Caco-2 (cell line): Measurements from ENCODE around the gene INPP4A. TPM values are rescaled to one million over a fixed set of nuclear protein-coding genes. Genes with fewer than 3 reads are reported as not detected.

Experiments used
- BruUV-seq: library from RNA; stranded (reverse); fragments of 400-500 nt; replicated peaks from 2 replicates; lab custom pipeline; 2021; lab: Mats Ljungman, UMichigan
- CTCF ChIA-PET: fragments of 300-600 bp; sonication (Branson Sonifier 250); formaldehyde crosslinking; loops from one replicate; lab custom pipeline; 2022; ENCODE audit warnings: antibody characterized with exemption; lab: Charles Lee
- POLR2A ChIA-PET: fragments of 300-600 bp; sonication (Branson Sonifier 250); formaldehyde crosslinking; loops from one replicate; lab custom pipeline; 2022; ENCODE audit warnings: antibody characterized with exemption; lab: Charles Lee
- DNase-seq, 2 experiments: peaks; one replicate each; pipeline versions ENCODE4 v3.0.0 to v3.0.0-alpha.2; 2020 to 2022
- H3K27me3 ChIP-seq: replicated peaks from 2 replicates; pipeline ENCODE4 v1.6.0; 2011; ENCODE audit warnings: low read length; ENCODE audit not compliant: control insufficient read depth, insufficient read depth
- H3K36me3 ChIP-seq: 2 replicates; pipeline ENCODE4 v1.5.1; 2011; ENCODE audit warnings: low read length; ENCODE audit not compliant: control insufficient read depth, insufficient read depth
- H3K4me1 ChIP-seq: fragments of 250-450 bp; sonication (Bioruptor Pico); 2 replicates; pipeline ENCODE4 v1.5.1; 2020; ENCODE audit warnings: mild to moderate bottlenecking
- H3K4me3 ChIP-seq: 2 replicates; pipeline ENCODE4 v1.5.1; 2011; ENCODE audit warnings: low read depth, mild to moderate bottlenecking, control low read depth, low read length
- H3K9me3 ChIP-seq: fragments of 250-450 bp; sonication (Bioruptor Pico); 2 replicates; pipeline ENCODE4 v1.5.1; 2020; ENCODE audit warnings: mild to moderate bottlenecking, moderate library complexity
- H3K27ac Mint-ChIP-seq: one replicate; pipeline ENCODE4 v1.8.0; 2022; ENCODE audit warnings: mixed read lengths; ENCODE audit not compliant: unreplicated experiment
- H3K27me3 Mint-ChIP-seq: one replicate; pipeline ENCODE4 v1.8.0; 2022; ENCODE audit warnings: mixed read lengths; ENCODE audit not compliant: insufficient read depth, unreplicated experiment
- H3K36me3 Mint-ChIP-seq: one replicate; pipeline ENCODE4 v1.8.0; 2022; ENCODE audit warnings: mild to moderate bottlenecking, mixed read lengths; ENCODE audit not compliant: insufficient read depth, unreplicated experiment
- H3K4me1 Mint-ChIP-seq: one replicate; pipeline ENCODE4 v1.8.0; 2022; ENCODE audit warnings: low read depth, mixed read lengths; ENCODE audit not compliant: unreplicated experiment
- H3K4me3 Mint-ChIP-seq: one replicate; pipeline ENCODE4 v1.8.0; 2022; ENCODE audit warnings: mild to moderate bottlenecking, moderate library complexity, mixed read lengths; ENCODE audit not compliant: unreplicated experiment
- H3K9me3 Mint-ChIP-seq: one replicate; pipeline ENCODE4 v1.8.0; 2022; ENCODE audit warnings: mixed read lengths; ENCODE audit not compliant: unreplicated experiment
- CTCF ChIP-seq, 2 experiments: fragments of 200-600 bp in 1 of 2; IDR thresholded peaks; 1 replicate in 1 of 2; 2 replicates in 1 of 2; pipeline versions ENCODE4 v1.5.1 to v1.8.0; 2011 to 2022; ENCODE audit warnings: antibody characterized with exemption in 1 of 2, control low read depth in 1 of 2, inconsistent platforms in 1 of 2, low read depth in 1 of 2, low read length in 1 of 2, mild to moderate bottlenecking in 1 of 2, moderate library complexity in 1 of 2; ENCODE audit not compliant: insufficient read depth in 1 of 2, severe bottlenecking in 1 of 2, unreplicated experiment in 1 of 2
- intact Hi-C: fragments of 100-400 bp; cut with micrococcal nuclease; formaldehyde crosslinking; loops from one replicate; pipeline ENCODE4 v1.10.0; 2022; ENCODE audit not compliant: unreplicated experiment
- total RNA-seq: library from RNA; stranded (reverse); gene quantifications from 2 replicates; pipeline ENCODE4 v1.2.3, GENCODE V29; 2022

The INPP4A gene
- total RNA-seq, 1 experiment from 2014 or later: 26.3 TPM

GRCh38 chr2:98478907-98479306, 34.2 kb downstream of the INPP4A start:
- Mint-ChIP-seq H3K27ac (no peak overlapping the region), H3K27me3 (no peaks in the 10 kb centered on the region), H3K4me1 (peaks cover 9% of the 10 kb centered on the region), H3K36me3 (peaks cover 3% of the 10 kb centered on the region), H3K9me3 (peaks cover 3% of the 10 kb centered on the region), H3K4me3 (no peak overlapping the region)
- TF ChIP-seq CTCF (IDR thresholded peaks at IDR 0.05; ENCODE audit: insufficient read depth in 1 of 2, low read depth in 1 of 2, low read length in 1 of 2, severe bottlenecking in 1 of 2, unreplicated experiment in 1 of 2): no peak
- Histone ChIP-seq H3K4me1 (peaks cover 11% of the 10 kb centered on the region), H3K27me3 (no peaks in the 10 kb centered on the region), H3K36me3 (no peaks in the 10 kb centered on the region), H3K9me3 (no peaks in the 10 kb centered on the region), H3K4me3 (no peak overlapping the region)
- no TSS peak for BruUV-seq
- DNase-seq: no peak
- CTCF ChIA-PET: no interaction called here
- POLR2A ChIA-PET: no interaction called here
- intact Hi-C loops: no loop called here

GRCh38 chr2:98479371-98479770, 34.7 kb downstream of the INPP4A start:
- Histone ChIP-seq H3K27me3 (no peaks in the 10 kb centered on the region), H3K9me3 (no peaks in the 10 kb centered on the region), H3K4me3 (no peak overlapping the region), H3K4me1 (peaks cover 16% of the 10 kb centered on the region), H3K36me3 (no peaks in the 10 kb centered on the region)
- H3K27me3 Mint-ChIP-seq: no peaks in the 10 kb centered on the region
- POLR2A ChIA-PET: no interaction called here
- peaks cover 7% of the 10 kb centered on the region for H3K9me3 Mint-ChIP-seq
- peaks cover 6% of the 10 kb centered on the region for H3K36me3 Mint-ChIP-seq
- no peak for DNase-seq
- peaks cover 13% of the 10 kb centered on the region for H3K4me1 Mint-ChIP-seq
- H3K27ac Mint-ChIP-seq: no peak overlapping the region
- no TSS peak for BruUV-seq
- intact Hi-C loops: no loop called here
- TF ChIP-seq CTCF (IDR thresholded peaks at IDR 0.05; ENCODE audit: insufficient read depth in 1 of 2, low read depth in 1 of 2, low read length in 1 of 2, severe bottlenecking in 1 of 2, unreplicated experiment in 1 of 2): no peak
- H3K4me3 Mint-ChIP-seq: no peak overlapping the region
- CTCF ChIA-PET: no interaction called here

GRCh38 chr2:98479959-98480524, 35.4 kb downstream of the INPP4A start:
- H3K4me3 Mint-ChIP-seq: no peak overlapping the region
- H3K9me3 Mint-ChIP-seq: peaks cover 7% of the 10 kb centered on the region
- no peak for DNase-seq
- Histone ChIP-seq H3K4me1 (peaks cover 21% of the 10 kb centered on the region), H3K27me3 (no peaks in the 10 kb centered on the region), H3K36me3 (no peaks in the 10 kb centered on the region), H3K9me3 (no peaks in the 10 kb centered on the region), H3K4me3 (no peak overlapping the region)
- CTCF ChIA-PET: interaction anchor here (0.6 kb wide), 1 partner anchor 116 kb away, joined by 6 read pairs; no protein-coding TSS in a partner anchor
- intact Hi-C loops: no loop called here
- no peak for TF ChIP-seq CTCF (IDR thresholded peaks at IDR 0.05; ENCODE audit: insufficient read depth in 1 of 2, low read depth in 1 of 2, low read length in 1 of 2, severe bottlenecking in 1 of 2, unreplicated experiment in 1 of 2)
- POLR2A ChIA-PET: no interaction called here
- no TSS peak for BruUV-seq
- H3K27ac Mint-ChIP-seq: no peak overlapping the region
- peaks cover 19% of the 10 kb centered on the region for H3K4me1 Mint-ChIP-seq
- H3K36me3 Mint-ChIP-seq: peaks cover 6% of the 10 kb centered on the region
- no peaks in the 10 kb centered on the region for H3K27me3 Mint-ChIP-seq
